HG03108 (cell line): ENCODE data around the gene EMX1.

Experiments used
- ATAC-seq: cut with Tn5 transposase; IDR thresholded peaks from one replicate; pipeline ENCODE4 v1.9.1; 2021; ENCODE audit warnings: moderate library complexity; ENCODE audit not compliant: unreplicated experiment

The EMX1 gene

GRCh38 chr2:72974436-72974754 is 57.1 kb downstream of the EMX1 start:
- no peak for ATAC-seq

GRCh38 chr2:72975017-72975416 is 57.7 kb downstream of the EMX1 start:
- no peak for ATAC-seq

- ATAC-seq = no peak
These were observed 62.6 kb downstream of the EMX1 start for GRCh38 chr2:72979896-72980295.

GRCh38 chr2:72980535-72981217 is 63.4 kb downstream of the EMX1 start:
- ATAC-seq = no peak

- ATAC-seq = no peak
These were observed 64.2 kb downstream of the EMX1 start for GRCh38 chr2:72981536-72981935.

- no peak for ATAC-seq
These were observed 64.9 kb downstream of the EMX1 start for GRCh38 chr2:72982219-72982618.

GRCh38 chr2:72982781-72983499 is 65.6 kb downstream of the EMX1 start:
- ATAC-seq = no peak

GRCh38 chr2:72983500-72984161 is 66.3 kb downstream of the EMX1 start:
- ATAC-seq = no peak

- no peak for ATAC-seq
These were observed 66.9 kb downstream of the EMX1 start for GRCh38 chr2:72984172-72984671.
